KMS-11 (cell line): Measurements from ENCODE around the gene GALNTL6.
A peak's percentile ranks its signal among the peaks of the same experiment; 100 is the strongest.

ENCODE experiments used
- H2AFZ ChIP-seq: fragments of 200-600 bp; sonication (generic); 2 replicates; pipeline ENCODE4 v1.6.1; 2016; ENCODE audit warnings: antibody characterized with exemption, mixed run types, low read depth
- H3K27ac ChIP-seq: fragments of 200-600 bp; sonication (generic); 2 replicates; pipeline ENCODE4 v1.6.1; 2016; ENCODE audit warnings: mild to moderate bottlenecking, mixed run types
- H3K27me3 ChIP-seq: fragments of 200-600 bp; sonication (generic); 2 replicates; pipeline ENCODE4 v1.6.1; 2017; ENCODE audit warnings: mild to moderate bottlenecking, low read depth, mixed run types, moderate library complexity; ENCODE audit not compliant: insufficient read depth
- H3K36me3 ChIP-seq: fragments of 200-600 bp; sonication (generic); 2 replicates; pipeline ENCODE4 v1.6.1; 2017; ENCODE audit warnings: mild to moderate bottlenecking, mixed run types; ENCODE audit not compliant: insufficient read depth
- H3K4me1 ChIP-seq: fragments of 200-600 bp; sonication (generic); 2 replicates; pipeline ENCODE4 v1.6.1; 2016; ENCODE audit warnings: mild to moderate bottlenecking, low read depth, mixed run types; ENCODE audit not compliant: poor library complexity, severe bottlenecking
- H3K4me2 ChIP-seq: fragments of 200-600 bp; sonication (generic); 2 replicates; pipeline ENCODE4 v1.7.0; 2016; ENCODE audit warnings: mild to moderate bottlenecking, mixed run types
- H3K4me3 ChIP-seq: fragments of 200-600 bp; sonication (generic); IDR thresholded peaks from 2 replicates; pipeline ENCODE4 v1.6.1; 2017; ENCODE audit warnings: low read depth, low read length, mixed read lengths; ENCODE audit not compliant: insufficient read depth
- H3K79me2 ChIP-seq: fragments of 200-600 bp; sonication (generic); 2 replicates; pipeline ENCODE4 v1.6.1; 2016; ENCODE audit warnings: low read depth, mixed run types; ENCODE audit not compliant: insufficient read depth
- H3K9ac ChIP-seq: fragments of 200-600 bp; sonication (generic); 2 replicates; pipeline ENCODE4 v1.6.1; 2016; ENCODE audit warnings: mild to moderate bottlenecking, mixed run types
- H4K20me1 ChIP-seq: fragments of 200-600 bp; sonication (generic); 2 replicates; pipeline ENCODE4 v1.6.1; 2016; ENCODE audit warnings: mild to moderate bottlenecking, mixed run types; ENCODE audit not compliant: insufficient read depth
- CTCF ChIP-seq: fragments of 200-600 bp; sonication (generic); conservative IDR thresholded peaks from 2 replicates; pipeline ENCODE4 v1.6.1; 2017; ENCODE audit warnings: low read depth, mild to moderate bottlenecking, antibody characterized with exemption, low read length, moderate library complexity, mixed read lengths

The GALNTL6 gene

GRCh38 chr4:172995704-172996103 lies 1182.5 kb downstream of the GALNTL6 start:
- Histone ChIP-seq H3K9ac (no peak overlapping the region), H3K36me3 (no peaks in the 10 kb centered on the region), H4K20me1 (no peaks in the 10 kb centered on the region), H3K4me3 (no peak overlapping the region), H3K4me2 (no peak overlapping the region), H3K79me2 (no peaks in the 10 kb centered on the region), H2AFZ (no peak overlapping the region), H3K27me3 (no peaks in the 10 kb centered on the region), H3K4me1 (peaks cover 37% of the 10 kb centered on the region), H3K27ac (no peak overlapping the region)
- TF ChIP-seq CTCF = no peak

GRCh38 chr4:172996571-172997216 lies 1183.5 kb downstream of the GALNTL6 start:
- no peak for TF ChIP-seq CTCF
- no peaks in the 10 kb centered on the region for H4K20me1 ChIP-seq
- H3K4me1 ChIP-seq = peaks cover 38% of the 10 kb centered on the region
- H3K4me3 ChIP-seq = no peak overlapping the region
- no peak overlapping the region for H3K4me2 ChIP-seq
- H3K27me3 ChIP-seq = no peaks in the 10 kb centered on the region
- H3K27ac ChIP-seq = no peak overlapping the region
- H2AFZ ChIP-seq = no peak overlapping the region
- H3K79me2 ChIP-seq = no peaks in the 10 kb centered on the region
- no peaks in the 10 kb centered on the region for H3K36me3 ChIP-seq
- H3K9ac ChIP-seq = no peak overlapping the region

- no peak for TF ChIP-seq CTCF
- Histone ChIP-seq H3K27ac (no peak overlapping the region), H3K36me3 (no peaks in the 10 kb centered on the region), H3K9ac (no peak overlapping the region), H3K79me2 (no peaks in the 10 kb centered on the region), H3K27me3 (no peaks in the 10 kb centered on the region), H3K4me3 (no peak overlapping the region), H3K4me2 (no peak overlapping the region), H2AFZ (no peak overlapping the region), H3K4me1 (peaks cover 36% of the 10 kb centered on the region), H4K20me1 (no peaks in the 10 kb centered on the region)
Observed at GRCh38 chr4:172997217-172997609, 1184.0 kb downstream of the GALNTL6 start.

- H3K27ac ChIP-seq = no peak overlapping the region
- H3K4me2 ChIP-seq = peak overlapping the region; percentile 5; the same call in 1 of the 2 replicates
- H4K20me1 ChIP-seq = no peaks in the 10 kb centered on the region
- H3K4me1 ChIP-seq = peaks cover 30% of the 10 kb centered on the region
- H3K9ac ChIP-seq = no peak overlapping the region
- no peak overlapping the region for H2AFZ ChIP-seq
- no peaks in the 10 kb centered on the region for H3K79me2 ChIP-seq
- H3K27me3 ChIP-seq = no peaks in the 10 kb centered on the region
- H3K4me3 ChIP-seq = no peak overlapping the region
- no peaks in the 10 kb centered on the region for H3K36me3 ChIP-seq
- TF ChIP-seq CTCF = no peak
Observed at GRCh38 chr4:172997856-172998255, 1184.7 kb downstream of the GALNTL6 start.
